ENCODE data around the gene HOXB3. TPM values are rescaled to one million over a fixed set of nuclear protein-coding genes. Genes with fewer than 3 reads are reported as not detected.
A peak's percentile ranks its signal among the peaks of the same experiment; 100 is the strongest.

Gene HOXB3
- polyA plus RNA-seq, 1 donor, result 30.8 TPM

DNA sequence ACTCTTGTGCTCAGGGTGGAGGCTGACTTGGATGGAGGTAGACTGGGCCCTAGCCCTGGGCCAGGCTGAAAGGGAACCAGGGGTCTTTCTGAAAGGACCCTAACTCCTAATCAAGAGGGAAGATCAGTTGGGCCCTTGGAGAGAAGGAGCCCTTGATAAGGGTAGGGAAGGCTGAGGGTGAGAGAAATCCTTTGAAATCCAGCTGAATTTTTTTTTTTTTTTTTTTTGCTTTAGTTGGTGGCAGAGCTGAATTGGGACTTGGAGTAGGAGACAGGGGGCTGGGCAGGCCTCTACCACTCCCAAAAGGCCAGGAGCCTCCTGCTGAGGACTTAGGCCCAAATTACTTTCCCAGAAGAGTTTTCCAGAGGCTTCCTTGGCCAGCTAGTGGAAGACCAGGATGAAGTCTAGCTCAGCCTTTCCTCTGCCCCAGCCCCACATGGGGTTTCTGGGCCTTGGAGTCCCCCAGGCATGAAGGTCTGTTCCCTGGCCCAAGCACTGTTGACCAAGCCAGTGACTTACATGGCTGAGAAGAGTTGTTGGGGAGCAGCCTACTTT, 643 bp upstream of the HOXB3 start:
- Histone ChIP-seq H3K27ac (ENCODE audit: low read length) (peak overlapping the region; percentile 85), H3K4me1 (ENCODE audit: control insufficient read depth, insufficient read depth, low read length) (peaks cover 32% of the 10 kb centered on the region), H3K27me3 (ENCODE audit: control insufficient read depth, insufficient read depth, low read length) (peaks cover 98% of the 10 kb centered on the region), H3K36me3 (ENCODE audit: control insufficient read depth, insufficient read depth, low read length) (peaks cover 12% of the 10 kb centered on the region), H3K9me3 (ENCODE audit: control insufficient read depth, low read depth, low read length) (peaks cover 12% of the 10 kb centered on the region), H3K4me3 (ENCODE audit: low read length) (peak overlapping the region; percentile 34)
- DNase-seq, result no peak

DNA sequence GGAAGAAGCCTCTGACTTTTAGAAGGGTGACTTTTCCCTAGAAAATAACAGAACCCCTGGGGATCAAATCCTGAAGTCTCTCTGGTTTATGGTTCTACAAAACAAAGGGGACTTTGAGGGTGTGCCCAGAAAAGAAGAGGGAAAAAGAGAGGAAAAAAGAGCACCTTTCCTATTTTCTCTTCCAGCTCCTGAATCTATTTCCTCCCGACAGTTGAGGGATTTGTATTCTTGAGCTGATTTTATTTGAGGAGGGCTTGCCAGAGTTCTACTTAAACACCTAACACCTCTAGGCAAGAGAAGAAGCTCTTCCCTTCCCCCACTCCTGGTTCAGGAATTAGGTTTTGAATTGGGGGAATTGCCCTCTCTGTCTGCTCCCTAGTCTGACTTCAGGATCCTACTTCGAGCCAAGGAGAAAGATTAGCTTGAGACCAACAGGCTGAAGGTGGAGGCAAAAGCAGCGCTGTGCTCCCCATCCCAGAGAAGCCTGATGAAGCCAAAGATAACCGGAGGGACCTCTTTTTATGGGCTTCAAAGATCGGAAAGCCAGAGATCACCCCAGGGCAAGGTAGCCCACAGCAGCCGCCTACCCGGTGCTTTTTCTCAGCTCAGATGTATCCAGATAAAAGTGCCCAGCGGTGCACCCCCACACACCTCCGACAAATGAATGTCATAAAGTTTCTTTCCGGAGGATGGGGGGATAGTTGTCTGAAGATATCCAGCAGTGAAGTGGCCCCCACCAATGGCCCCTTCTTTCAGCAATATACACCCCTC, 796 bp downstream of the HOXB3 start:
- H3K9me3 ChIP-seq (ENCODE audit: control insufficient read depth, low read depth, low read length), result peaks cover 12% of the 10 kb centered on the region
- H3K27ac ChIP-seq (ENCODE audit: low read length), result peak overlapping the region; percentile 85
- H3K4me1 ChIP-seq (ENCODE audit: control insufficient read depth, insufficient read depth, low read length), result peaks cover 29% of the 10 kb centered on the region
- no peak for DNase-seq
- H3K36me3 ChIP-seq (ENCODE audit: control insufficient read depth, insufficient read depth, low read length), result peaks cover 7% of the 10 kb centered on the region
- peak overlapping the region; percentile 34 for H3K4me3 ChIP-seq (ENCODE audit: low read length)
- H3K27me3 ChIP-seq (ENCODE audit: control insufficient read depth, insufficient read depth, low read length), result peaks cover 97% of the 10 kb centered on the region
- no CpG with 5 or more reads among the region's 10 CpGs for WGBS (ENCODE audit: insufficient coverage, low lambda C conversion rate)

DNA sequence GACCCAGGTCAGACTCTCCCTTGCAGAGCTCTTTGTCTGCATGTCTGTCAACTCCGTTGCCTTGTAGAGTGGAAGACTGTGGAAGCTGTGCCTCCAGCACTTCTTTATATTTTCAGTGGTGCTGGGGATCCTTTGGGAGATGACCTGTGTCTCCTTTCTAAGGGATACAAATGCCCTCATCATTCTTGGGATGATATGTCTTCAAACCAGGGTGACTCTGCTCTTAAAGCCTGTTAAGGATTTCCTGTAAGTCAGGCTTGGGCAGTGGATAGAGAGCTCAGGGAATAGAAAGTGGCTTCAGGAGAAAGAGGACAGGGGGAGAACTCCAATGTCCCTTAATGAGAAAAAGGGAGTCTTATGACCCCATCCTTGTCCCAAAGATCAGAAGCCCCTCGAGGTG, 1.5 kb downstream of the HOXB3 start:
- H3K27ac ChIP-seq (ENCODE audit: low read length), result peak overlapping the region; percentile 85
- H3K4me3 ChIP-seq (ENCODE audit: low read length), result peak overlapping the region; percentile 3
- peaks cover 12% of the 10 kb centered on the region for H3K9me3 ChIP-seq (ENCODE audit: control insufficient read depth, low read depth, low read length)
- peaks cover 7% of the 10 kb centered on the region for H3K36me3 ChIP-seq (ENCODE audit: control insufficient read depth, insufficient read depth, low read length)
- H3K27me3 ChIP-seq (ENCODE audit: control insufficient read depth, insufficient read depth, low read length), result peaks cover 97% of the 10 kb centered on the region
- no peak for DNase-seq
- WGBS (ENCODE audit: insufficient coverage, low lambda C conversion rate), result no CpG with 5 or more reads among the region's 2 CpGs
- peaks cover 29% of the 10 kb centered on the region for H3K4me1 ChIP-seq (ENCODE audit: control insufficient read depth, insufficient read depth, low read length)

DNA sequence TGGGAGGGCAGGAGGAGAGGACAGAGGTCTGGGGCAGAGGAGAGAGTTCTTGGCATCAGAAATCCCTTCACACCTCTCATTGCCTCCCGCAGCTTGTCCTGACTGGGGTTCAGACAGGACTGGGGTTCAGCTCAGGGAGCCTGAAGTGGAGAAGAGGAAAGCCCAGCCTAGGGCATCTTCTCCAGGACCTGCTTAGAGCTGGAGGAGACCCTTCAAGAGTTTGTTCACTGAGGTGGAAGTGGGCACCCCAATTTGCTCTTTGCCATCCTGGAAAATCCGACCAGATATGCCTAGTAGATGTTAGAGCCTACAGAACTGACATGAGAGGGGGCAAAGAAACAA, 2.0 kb downstream of the HOXB3 start:
- WGBS (ENCODE audit: insufficient coverage, low lambda C conversion rate), result no CpG with 5 or more reads among the region's 2 CpGs
- Histone ChIP-seq H3K36me3 (ENCODE audit: control insufficient read depth, insufficient read depth, low read length) (peaks cover 7% of the 10 kb centered on the region), H3K4me3 (ENCODE audit: low read length) (peak overlapping the region; percentile 3), H3K27me3 (ENCODE audit: control insufficient read depth, insufficient read depth, low read length) (peaks cover 97% of the 10 kb centered on the region), H3K9me3 (ENCODE audit: control insufficient read depth, low read depth, low read length) (peaks cover 10% of the 10 kb centered on the region), H3K4me1 (ENCODE audit: control insufficient read depth, insufficient read depth, low read length) (peaks cover 29% of the 10 kb centered on the region), H3K27ac (ENCODE audit: low read length) (peak overlapping the region; percentile 85)
- DNase-seq, result no peak

DNA sequence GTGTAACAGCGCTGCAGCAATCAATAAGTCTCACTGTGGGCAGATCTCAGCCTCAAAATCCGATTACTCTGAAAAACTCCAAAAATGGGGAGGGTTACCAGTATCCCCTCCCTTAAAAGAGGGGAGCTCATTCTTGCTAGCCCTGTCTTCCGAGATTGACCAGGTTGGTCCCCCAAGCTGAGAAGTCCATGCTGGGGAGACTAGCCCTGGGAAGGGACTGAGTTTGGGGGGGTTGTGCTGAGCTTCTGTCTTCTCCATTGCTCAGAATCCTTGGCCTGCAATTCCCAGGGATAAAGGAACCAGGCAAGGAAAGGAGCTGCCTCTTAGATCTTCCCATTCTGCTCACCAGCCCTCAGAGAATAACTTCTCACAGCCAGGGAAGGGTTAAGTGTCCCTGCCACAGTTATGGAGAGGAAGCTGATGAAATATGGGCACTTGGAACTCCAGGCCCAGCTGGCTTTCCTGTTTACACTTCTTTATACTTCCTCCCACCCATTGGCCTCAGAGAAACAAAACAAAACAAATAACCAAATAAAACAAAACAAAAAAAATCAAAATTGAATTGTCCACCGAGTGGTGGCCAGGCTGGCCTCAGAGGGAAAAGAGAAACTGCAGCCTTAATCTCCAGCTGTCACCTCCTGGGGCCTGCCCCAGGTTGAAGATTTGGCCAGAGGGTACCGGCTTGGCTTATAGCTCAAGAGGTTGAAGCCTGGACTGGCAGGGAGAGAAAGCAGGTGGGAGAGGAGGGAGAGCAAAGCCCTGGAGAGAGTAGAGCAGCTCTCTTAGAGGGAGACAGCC, 2.6 kb downstream of the HOXB3 start:
- peak overlapping the region; percentile 85 for H3K27ac ChIP-seq (ENCODE audit: low read length)
- H3K4me3 ChIP-seq (ENCODE audit: low read length), result peak overlapping the region; percentile 7
- peaks cover 97% of the 10 kb centered on the region for H3K27me3 ChIP-seq (ENCODE audit: control insufficient read depth, insufficient read depth, low read length)
- H3K9me3 ChIP-seq (ENCODE audit: control insufficient read depth, low read depth, low read length), result peaks cover 8% of the 10 kb centered on the region
- DNase-seq, result no peak
- WGBS (ENCODE audit: insufficient coverage, low lambda C conversion rate), result no CpG with 5 or more reads among the region's 5 CpGs
- H3K36me3 ChIP-seq (ENCODE audit: control insufficient read depth, insufficient read depth, low read length), result peaks cover 7% of the 10 kb centered on the region
- H3K4me1 ChIP-seq (ENCODE audit: control insufficient read depth, insufficient read depth, low read length), result peaks cover 34% of the 10 kb centered on the region

DNA sequence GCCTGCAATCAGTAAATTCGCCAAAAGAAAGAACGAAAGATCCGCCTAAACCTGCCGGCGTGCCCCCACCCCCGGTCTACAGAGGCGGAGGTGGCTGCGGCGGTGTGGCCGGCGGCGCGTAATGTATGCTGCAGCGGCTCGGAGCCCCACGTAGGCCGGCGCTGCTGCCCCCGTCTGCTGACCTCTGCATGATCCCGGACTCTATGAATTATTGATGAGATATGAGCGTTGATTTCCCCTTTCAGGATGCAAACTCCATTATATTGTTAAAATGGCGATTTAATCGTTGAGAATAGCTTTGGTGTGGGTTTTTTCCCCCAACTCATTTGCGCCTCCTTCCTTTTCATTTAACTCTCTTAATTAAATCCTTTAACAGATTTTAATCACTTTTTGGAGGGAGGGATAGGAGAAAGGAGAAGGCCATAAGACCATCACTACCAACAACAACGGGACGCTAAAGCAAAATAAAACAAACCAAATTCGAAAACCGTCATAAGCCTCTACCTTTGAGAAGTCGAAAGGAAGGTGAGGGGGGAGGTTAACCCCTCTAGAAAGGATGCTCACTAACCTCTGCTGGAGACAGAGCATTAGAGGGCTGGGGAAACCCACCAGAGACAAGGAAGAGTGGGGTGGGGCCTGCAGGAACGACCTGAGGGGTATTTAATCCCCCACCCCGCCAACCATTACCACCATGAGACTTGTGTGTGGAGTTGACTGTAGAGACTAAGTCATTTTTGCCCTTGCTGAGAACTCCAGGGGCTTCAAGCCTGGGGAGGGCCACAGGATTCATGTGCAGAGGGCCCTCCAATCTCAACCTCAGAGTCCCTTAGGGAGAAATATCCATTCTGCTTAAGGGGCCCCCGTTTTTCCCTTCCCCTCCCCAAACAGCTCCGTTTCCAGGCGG, 3.4 kb downstream of the HOXB3 start:
- H3K4me1 ChIP-seq (ENCODE audit: control insufficient read depth, insufficient read depth, low read length), result peaks cover 34% of the 10 kb centered on the region
- peaks cover 97% of the 10 kb centered on the region for H3K27me3 ChIP-seq (ENCODE audit: control insufficient read depth, insufficient read depth, low read length)
- H3K9me3 ChIP-seq (ENCODE audit: control insufficient read depth, low read depth, low read length), result peaks cover 6% of the 10 kb centered on the region
- peak overlapping the region; percentile 85 for H3K27ac ChIP-seq (ENCODE audit: low read length)
- WGBS (ENCODE audit: insufficient coverage, low lambda C conversion rate), result 60% methylated on average over 1 of the region's 34 CpGs
- DNase-seq, result no peak
- peaks cover 7% of the 10 kb centered on the region for H3K36me3 ChIP-seq (ENCODE audit: control insufficient read depth, insufficient read depth, low read length)
- H3K4me3 ChIP-seq (ENCODE audit: low read length), result peak overlapping the region; percentile 43

DNA sequence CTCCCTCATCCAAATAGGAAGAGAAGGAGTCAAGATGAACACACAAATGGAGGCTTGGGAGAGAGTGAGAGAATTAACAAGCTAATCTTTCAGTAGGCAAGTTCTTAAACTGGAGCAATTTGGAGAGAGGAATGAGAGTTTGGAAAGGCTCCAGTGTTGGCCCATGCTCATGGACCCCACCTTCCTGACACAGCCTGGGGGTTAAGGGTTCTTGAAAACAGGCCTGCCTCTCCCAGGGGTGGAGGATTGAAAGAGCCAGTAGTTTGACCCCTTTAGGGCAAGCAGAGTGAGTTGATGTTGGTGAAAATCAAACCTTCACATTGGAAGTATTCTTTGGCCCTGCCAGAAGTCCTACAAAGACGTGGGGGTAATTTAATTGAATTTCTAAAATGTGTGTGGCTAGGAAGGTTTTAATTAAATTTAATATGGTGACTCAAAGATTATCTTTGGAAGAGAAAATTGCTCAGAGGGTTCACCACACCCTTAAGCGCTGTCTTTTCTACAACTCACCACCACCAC, 5.8 kb downstream of the HOXB3 start:
- Histone ChIP-seq H3K4me1 (ENCODE audit: control insufficient read depth, insufficient read depth, low read length) (peaks cover 35% of the 10 kb centered on the region), H3K36me3 (ENCODE audit: control insufficient read depth, insufficient read depth, low read length) (no peaks in the 10 kb centered on the region), H3K27me3 (ENCODE audit: control insufficient read depth, insufficient read depth, low read length) (peaks cover 97% of the 10 kb centered on the region), H3K27ac (ENCODE audit: low read length) (peak overlapping the region; percentile 28), H3K9me3 (ENCODE audit: control insufficient read depth, low read depth, low read length) (peaks cover 9% of the 10 kb centered on the region), H3K4me3 (ENCODE audit: low read length) (no peak overlapping the region)
- DNase-seq, result no peak
- WGBS (ENCODE audit: insufficient coverage, low lambda C conversion rate), result no CpG with 5 or more reads among the region's 2 CpGs

DNA sequence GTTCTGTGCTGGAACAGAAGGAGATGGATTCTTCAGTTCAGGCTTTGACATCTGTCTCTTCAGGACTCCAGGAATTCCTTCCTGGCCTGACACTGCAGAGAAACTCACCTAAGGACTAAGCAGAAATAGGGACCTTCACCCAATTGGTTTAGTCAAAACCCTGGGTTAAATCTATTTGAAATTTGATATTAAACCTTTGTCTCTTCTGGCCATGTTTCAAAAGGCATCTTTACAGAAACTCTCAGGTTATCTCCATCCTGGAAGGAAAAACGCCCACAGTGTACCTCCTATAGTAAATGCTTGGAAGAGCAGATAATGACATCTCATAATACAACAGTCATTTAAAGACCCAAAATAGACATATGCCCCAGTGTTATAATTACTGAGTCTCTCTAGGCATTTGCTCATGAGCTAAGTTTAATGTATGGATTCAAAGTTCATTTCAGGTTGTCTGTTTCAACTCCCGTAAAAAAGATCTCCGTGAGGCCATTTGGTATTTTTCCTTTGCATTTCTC, 6.3 kb downstream of the HOXB3 start:
- Histone ChIP-seq H3K9me3 (ENCODE audit: control insufficient read depth, low read depth, low read length) (peaks cover 9% of the 10 kb centered on the region), H3K36me3 (ENCODE audit: control insufficient read depth, insufficient read depth, low read length) (no peaks in the 10 kb centered on the region), H3K27me3 (ENCODE audit: control insufficient read depth, insufficient read depth, low read length) (peaks cover 97% of the 10 kb centered on the region), H3K4me1 (ENCODE audit: control insufficient read depth, insufficient read depth, low read length) (peaks cover 34% of the 10 kb centered on the region), H3K27ac (ENCODE audit: low read length) (peak overlapping the region; percentile 80), H3K4me3 (ENCODE audit: low read length) (no peak overlapping the region)
- no peak for DNase-seq
- WGBS (ENCODE audit: insufficient coverage, low lambda C conversion rate), result no CpG with 5 or more reads among the region's 3 CpGs

DNA sequence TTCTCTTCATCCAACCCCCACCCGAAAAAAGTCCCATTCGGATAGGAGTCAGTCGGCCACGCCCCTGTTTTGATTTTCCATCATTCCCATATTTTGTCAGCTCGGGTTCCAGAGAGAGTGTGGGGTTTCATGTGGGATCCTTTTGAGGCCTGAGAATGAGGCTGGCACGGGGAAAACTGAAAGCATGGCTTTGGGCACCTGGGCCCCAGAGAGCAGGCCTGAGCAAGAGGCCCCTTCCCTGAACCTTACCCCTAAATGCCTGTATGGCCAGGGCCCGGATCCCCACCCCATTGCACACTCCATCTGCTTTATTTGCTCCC, 7.3 kb downstream of the HOXB3 start:
- Histone ChIP-seq H3K9me3 (ENCODE audit: control insufficient read depth, low read depth, low read length) (peaks cover 9% of the 10 kb centered on the region), H3K27me3 (ENCODE audit: control insufficient read depth, insufficient read depth, low read length) (peaks cover 96% of the 10 kb centered on the region), H3K4me3 (ENCODE audit: low read length) (peak overlapping the region; percentile 49), H3K36me3 (ENCODE audit: control insufficient read depth, insufficient read depth, low read length) (no peaks in the 10 kb centered on the region), H3K4me1 (ENCODE audit: control insufficient read depth, insufficient read depth, low read length) (peaks cover 37% of the 10 kb centered on the region), H3K27ac (ENCODE audit: low read length) (peak overlapping the region; percentile 80)
- WGBS (ENCODE audit: insufficient coverage, low lambda C conversion rate), result 14% methylated on average over 2 of the region's 7 CpGs
- DNase-seq, result no peak

All from large intestine (tissue), 3 donors.